Immature natural killer cell (primary cell): Measurements from ENCODE around the gene JUP. TPM values are rescaled to one million over a fixed set of nuclear protein-coding genes. Genes with fewer than 3 reads are reported as not detected.

Experiments
- DNase-seq, 3 donors: peaks; one replicate each; pipeline ENCODE4 v3.0.0; 2022; ENCODE audit warnings: mixed read lengths in 1 of 3
- H3K27ac Mint-ChIP-seq, 6 donors: one replicate each; pipeline ENCODE4 v1.8.0; 2020; ENCODE audit warnings: mixed read lengths in 6 of 6, mild to moderate bottlenecking in 5 of 6, inconsistent platforms in 4 of 6, moderate library complexity in 3 of 6
- H3K27me3 Mint-ChIP-seq, 3 donors: one replicate each; pipeline ENCODE4 v1.8.0; 2020 to 2021; ENCODE audit warnings: low read depth in 3 of 3, mild to moderate bottlenecking in 3 of 3, mixed read lengths in 3 of 3, moderate library complexity in 3 of 3, inconsistent platforms in 1 of 3
- H3K36me3 Mint-ChIP-seq, 3 donors: one replicate each; pipeline ENCODE4 v1.8.0; 2020; ENCODE audit warnings: mixed read lengths in 3 of 3, inconsistent platforms in 2 of 3, mild to moderate bottlenecking in 2 of 3
- H3K4me1 Mint-ChIP-seq, 2 donors: one replicate each; pipeline ENCODE4 v1.8.0; 2020; ENCODE audit warnings: inconsistent platforms in 2 of 2, mild to moderate bottlenecking in 2 of 2, mixed read lengths in 2 of 2, moderate library complexity in 1 of 2
- H3K4me3 Mint-ChIP-seq, 5 donors: one replicate each; pipeline ENCODE4 v1.8.0; 2020; ENCODE audit warnings: mild to moderate bottlenecking in 5 of 5, mixed read lengths in 5 of 5, inconsistent platforms in 3 of 5, moderate library complexity in 3 of 5
- H3K9me3 Mint-ChIP-seq, 6 donors: one replicate each; pipeline ENCODE4 v1.8.0; 2020; ENCODE audit warnings: mild to moderate bottlenecking in 6 of 6, mixed read lengths in 6 of 6, inconsistent platforms in 4 of 6, moderate library complexity in 3 of 6
- polyA plus RNA-seq, 3 donors: library from polyadenylated mRNA; unstranded; fragments of 300-500 nt; fragmentation: Illumina TruSeq; gene quantifications; one replicate each; pipeline ENCODE4 v1.2.3, GENCODE V29; 2021

JUP gene
- polyA plus RNA-seq, 3 donors from 2014 or later = 0.61 to 0.76 TPM; not detected in 1

DNA sequence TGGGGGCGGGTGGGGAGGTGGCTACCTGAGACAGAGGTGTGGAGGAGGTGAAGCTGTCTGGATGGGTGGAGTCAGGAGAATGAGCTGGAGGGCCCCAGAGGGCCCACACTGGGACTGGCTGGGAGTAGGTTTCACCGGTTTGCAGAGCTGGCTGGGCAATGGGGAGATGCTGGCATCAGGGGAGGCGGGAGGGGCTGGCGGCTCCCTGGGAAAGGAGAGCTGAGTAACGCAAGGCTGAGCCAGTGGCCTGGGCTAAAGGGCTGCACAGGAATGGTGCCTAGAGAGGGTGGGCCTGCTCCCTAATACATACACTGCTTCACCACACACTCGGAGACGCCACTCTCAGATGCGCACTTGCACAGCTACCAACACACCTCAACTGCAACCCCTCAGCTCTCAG, 12.9 kb upstream of the JUP start:
- no peak overlapping the region for H3K4me3 Mint-ChIP-seq
- peaks cover 3 to 6% of the 10 kb centered on the region in 2 donors for H3K4me1 Mint-ChIP-seq
- DNase-seq = no peak
- no peaks in the 10 kb centered on the region for H3K9me3 Mint-ChIP-seq
- peaks cover 0 to 4% (median 2%) of the 10 kb centered on the region in 3 donors for H3K27me3 Mint-ChIP-seq
- H3K27ac Mint-ChIP-seq = no peak overlapping the region
- H3K36me3 Mint-ChIP-seq = peaks cover 0 to 4% (median 0%) of the 10 kb centered on the region in 3 donors

GRCh38 chr17:41797377-41797776, 10.9 kb upstream of the JUP start:
- Mint-ChIP-seq H3K4me1 (peaks cover 3 to 6% of the 10 kb centered on the region in 2 donors), H3K9me3 (no peaks in the 10 kb centered on the region), H3K4me3 (no peak overlapping the region), H3K36me3 (peaks cover 0 to 4% (median 0%) of the 10 kb centered on the region in 3 donors), H3K27ac (no peak overlapping the region), H3K27me3 (peaks cover 0 to 2% (median 2%) of the 10 kb centered on the region in 3 donors)
- DNase-seq = no peak

- Mint-ChIP-seq H3K4me1 (peaks cover 0 to under 1% of the 10 kb centered on the region in 2 donors), H3K36me3 (no peaks in the 10 kb centered on the region), H3K27me3 (peaks cover 0 to 2% (median 0%) of the 10 kb centered on the region in 3 donors), H3K27ac (no peak overlapping the region), H3K4me3 (no peak overlapping the region), H3K9me3 (no peaks in the 10 kb centered on the region)
- DNase-seq = no peak
Measured at GRCh38 chr17:41796121-41796895, 9.8 kb upstream of the JUP start.

GRCh38 chr17:41794540-41794975, 8.0 kb upstream of the JUP start:
- H3K4me3 Mint-ChIP-seq = no peak overlapping the region
- no peak for DNase-seq
- H3K36me3 Mint-ChIP-seq = no peaks in the 10 kb centered on the region
- H3K27ac Mint-ChIP-seq = no peak overlapping the region
- no peaks in the 10 kb centered on the region for H3K4me1 Mint-ChIP-seq
- H3K9me3 Mint-ChIP-seq = no peaks in the 10 kb centered on the region
- H3K27me3 Mint-ChIP-seq = peaks cover 0 to under 1% (median 0%) of the 10 kb centered on the region in 3 donors

- H3K4me3 Mint-ChIP-seq = no peak overlapping the region
- DNase-seq = no peak
- no peaks in the 10 kb centered on the region for H3K36me3 Mint-ChIP-seq
- no peaks in the 10 kb centered on the region for H3K9me3 Mint-ChIP-seq
- H3K4me1 Mint-ChIP-seq = no peaks in the 10 kb centered on the region
- no peak overlapping the region for H3K27ac Mint-ChIP-seq
- peaks cover 0 to 3% (median 0%) of the 10 kb centered on the region in 3 donors for H3K27me3 Mint-ChIP-seq
Measured at GRCh38 chr17:41793784-41794539, 7.5 kb upstream of the JUP start.

- Mint-ChIP-seq H3K4me3 (no peak overlapping the region), H3K36me3 (no peaks in the 10 kb centered on the region), H3K9me3 (no peaks in the 10 kb centered on the region), H3K27ac (no peak overlapping the region), H3K27me3 (peaks cover 0 to 4% (median 0%) of the 10 kb centered on the region in 3 donors), H3K4me1 (peaks cover 0 to 4% of the 10 kb centered on the region in 2 donors)
- no peak for DNase-seq
Measured at GRCh38 chr17:41792845-41793783, 6.6 kb upstream of the JUP start.

GRCh38 chr17:41787021-41787418, 509 bp upstream of the JUP start:
- no peaks in the 10 kb centered on the region for H3K36me3 Mint-ChIP-seq
- H3K27ac Mint-ChIP-seq = peak overlapping the region in 1 of 6 donors; percentile 35

GRCh38 chr17:41785859-41786226, 668 bp downstream of the JUP start:
- Mint-ChIP-seq H3K4me3 (peak overlapping the region; percentile 52 to 72 (median 66)), H3K27ac (no peak overlapping the region), H3K36me3 (no peaks in the 10 kb centered on the region), H3K27me3 (peaks cover 6 to 14% (median 9%) of the 10 kb centered on the region in 3 donors), H3K9me3 (no peaks in the 10 kb centered on the region), H3K4me1 (peaks cover 14 to 23% of the 10 kb centered on the region in 2 donors)
- no peak for DNase-seq

More at GRCh38 chr17:41787021-41787418, 509 bp upstream of the JUP start:
- Mint-ChIP-seq H3K27me3 (peaks cover 4 to 10% (median 7%) of the 10 kb centered on the region in 3 donors), H3K4me1 (peaks cover 14 to 23% of the 10 kb centered on the region in 2 donors), H3K9me3 (no peaks in the 10 kb centered on the region), H3K4me3 (peak overlapping the region; percentile 71 to 82 (median 76))
- DNase-seq = no peak

GRCh38 chr17:41785091-41785858, 1.2 kb downstream of the JUP start:
- no peak overlapping the region for H3K27ac Mint-ChIP-seq
- peak overlapping the region; percentile 52 to 72 (median 66) for H3K4me3 Mint-ChIP-seq
- H3K27me3 Mint-ChIP-seq = peaks cover 6 to 14% (median 9%) of the 10 kb centered on the region in 3 donors
- DNase-seq = no peak
- peaks cover 14 to 23% of the 10 kb centered on the region in 2 donors for H3K4me1 Mint-ChIP-seq
- H3K9me3 Mint-ChIP-seq = no peaks in the 10 kb centered on the region
- H3K36me3 Mint-ChIP-seq = no peaks in the 10 kb centered on the region

GRCh38 chr17:41784207-41784744, 2.2 kb downstream of the JUP start:
- Mint-ChIP-seq H3K4me1 (peaks cover 14 to 23% of the 10 kb centered on the region in 2 donors), H3K27ac (no peak overlapping the region), H3K27me3 (peaks cover 6 to 14% (median 9%) of the 10 kb centered on the region in 3 donors), H3K4me3 (peak overlapping the region in 2 of 5 donors; percentile 19 to 55), H3K9me3 (no peaks in the 10 kb centered on the region), H3K36me3 (no peaks in the 10 kb centered on the region)
- DNase-seq = no peak

DNA sequence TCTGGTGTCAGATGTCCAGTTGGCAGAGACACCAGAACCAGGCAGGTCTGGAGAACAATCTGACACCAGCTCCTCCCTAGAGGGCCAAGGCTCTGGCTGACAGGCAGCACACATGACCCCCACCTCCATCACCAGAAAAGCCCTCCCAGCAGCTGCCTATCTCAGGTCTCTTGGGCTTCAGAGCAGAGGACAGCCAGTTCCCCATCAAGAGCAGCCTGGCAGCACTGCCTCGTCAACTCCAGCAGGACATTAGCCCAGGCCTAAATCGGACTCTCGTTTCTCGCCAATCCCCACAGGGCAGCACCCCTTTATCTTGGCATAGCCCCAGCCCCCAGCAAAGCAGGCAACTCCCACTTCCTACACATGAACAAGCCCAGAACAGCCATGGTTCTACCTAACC, 4.4 kb downstream of the JUP start:
- DNase-seq = no peak
- peak overlapping the region in 1 of 5 donors; percentile 27 for H3K4me3 Mint-ChIP-seq
- no peaks in the 10 kb centered on the region for H3K9me3 Mint-ChIP-seq
- H3K36me3 Mint-ChIP-seq = no peaks in the 10 kb centered on the region
- peaks cover 8 to 12% (median 9%) of the 10 kb centered on the region in 3 donors for H3K27me3 Mint-ChIP-seq
- H3K27ac Mint-ChIP-seq = no peak overlapping the region
- peaks cover 10 to 18% of the 10 kb centered on the region in 2 donors for H3K4me1 Mint-ChIP-seq

- Mint-ChIP-seq H3K4me1 (peaks cover 6 to 12% of the 10 kb centered on the region in 2 donors), H3K9me3 (no peaks in the 10 kb centered on the region), H3K27ac (no peak overlapping the region), H3K27me3 (peaks cover 8 to 12% (median 9%) of the 10 kb centered on the region in 3 donors), H3K36me3 (no peaks in the 10 kb centered on the region), H3K4me3 (no peak overlapping the region)
- DNase-seq = no peak
Measured at GRCh38 chr17:41781404-41782110, 5.0 kb downstream of the JUP start.
